T follicular helper cell (primary cell): Measurements from ENCODE around the gene OOSP3.
"Not testable (repeated sequence)": the region's sequence is repeated elsewhere in the genome, so short reads cannot be mapped to it uniquely, and the experiment has no call there.

Source experiments
- DNase-seq: peaks from one replicate; pipeline ENCODE4 v3.0.0-alpha.2; 2020; ENCODE audit warnings: low read depth

Gene OOSP3

GRCh38 chr11:59875856-59876519 lies 2.6 kb upstream of the OOSP3 start:
- DNase-seq = no peak

GRCh38 chr11:59877325-59877724 lies 1.3 kb upstream of the OOSP3 start:
- DNase-seq = no peak

GRCh38 chr11:59877784-59878183 lies 798 bp upstream of the OOSP3 start:
- DNase-seq = no peak

GRCh38 chr11:59879567-59879966 lies 985 bp downstream of the OOSP3 start:
- no peak for DNase-seq

- DNase-seq = no peak
Observed at GRCh38 chr11:59883597-59883996, 5.0 kb downstream of the OOSP3 start.

GRCh38 chr11:59887156-59887555 lies 8.6 kb downstream of the OOSP3 start:
- not testable (repeated sequence) for DNase-seq

GRCh38 chr11:59891781-59892181 lies 13.2 kb downstream of the OOSP3 start:
- no peak for DNase-seq

GRCh38 chr11:59894616-59895015 lies 16.0 kb downstream of the OOSP3 start:
- DNase-seq = no peak

GRCh38 chr11:59898046-59898445 lies 19.5 kb downstream of the OOSP3 start:
- no peak for DNase-seq

- DNase-seq = no peak
Observed at GRCh38 chr11:59898650-59899049, 20.1 kb downstream of the OOSP3 start.

GRCh38 chr11:59899532-59899931 lies 20.9 kb downstream of the OOSP3 start:
- no peak for DNase-seq

- no peak for DNase-seq
Observed at GRCh38 chr11:59900366-59901126, 22.0 kb downstream of the OOSP3 start.

GRCh38 chr11:59901306-59901705 lies 22.7 kb downstream of the OOSP3 start:
- DNase-seq = no peak

GRCh38 chr11:59903569-59903968 lies 25.0 kb downstream of the OOSP3 start:
- not testable (repeated sequence) for DNase-seq

- DNase-seq = no peak
Observed at GRCh38 chr11:59918480-59918879, 39.9 kb downstream of the OOSP3 start.

- no peak for DNase-seq
Observed at GRCh38 chr11:59918987-59919589, 40.5 kb downstream of the OOSP3 start.

- no peak for DNase-seq
Observed at GRCh38 chr11:59923813-59924212, 45.2 kb downstream of the OOSP3 start.

- no peak for DNase-seq
Observed at GRCh38 chr11:59931688-59932087, 53.1 kb downstream of the OOSP3 start.

GRCh38 chr11:59938132-59938531 lies 59.5 kb downstream of the OOSP3 start, which contains the start of gene OOSP1:
Gene OOSP1, plus strand, starts transcription at chr11:59938432. Its CDS starts 23 bp downstream, at chr11:59938455.
- no peak for DNase-seq

GRCh38 chr11:59938718-59939117 lies 60.1 kb downstream of the OOSP3 start:
- DNase-seq = no peak

GRCh38 chr11:59939482-59939881 lies 60.9 kb downstream of the OOSP3 start:
- no peak for DNase-seq

- no peak for DNase-seq
Observed at GRCh38 chr11:59941091-59941490, 62.5 kb downstream of the OOSP3 start.
